Stimulated activated CD8-positive, alpha-beta memory T cell treated with anti-CD3 and anti-CD28 coated beads, Interleukin-7, amount 100 ng/mL, for 4 hours (primary cell): ENCODE results near the gene CDH2.

Experiments used
- DNase-seq, 2 donors: peaks; one replicate each; pipeline ENCODE4 v3.0.0-alpha.2; 2020; ENCODE audit warnings: low read depth in 2 of 2

Gene CDH2

DNA sequence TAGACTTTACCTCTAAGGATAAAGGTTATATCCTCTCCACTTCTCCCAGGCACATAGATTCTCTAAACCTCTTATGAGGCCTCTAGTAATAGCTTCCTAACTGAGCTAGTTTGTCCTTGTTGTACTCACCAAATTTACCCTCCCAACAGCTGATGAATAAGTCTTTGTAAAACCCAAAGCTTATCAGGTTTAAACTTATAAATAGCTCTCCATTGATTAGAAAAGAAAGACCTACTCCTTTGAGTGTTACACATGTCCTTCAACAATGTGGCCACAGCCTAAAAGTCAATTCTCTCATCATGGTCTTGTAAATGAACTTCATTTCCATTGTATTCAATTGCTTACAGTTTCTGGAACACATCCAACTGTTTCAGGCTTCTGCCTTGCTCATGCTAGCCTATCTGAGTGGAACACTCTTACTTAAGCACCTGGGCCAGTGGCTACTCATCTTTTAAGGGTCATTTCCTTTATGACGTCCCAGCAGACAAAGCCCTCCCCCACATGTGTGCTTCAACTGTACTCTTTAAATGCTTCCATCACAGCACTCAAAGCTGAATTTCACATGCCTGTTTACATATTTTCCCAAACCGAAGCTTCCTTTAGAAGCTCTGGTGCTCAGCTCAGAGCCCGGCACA is 131.6 kb downstream of the CDH2 start:
- DNase-seq = no peak

DNA sequence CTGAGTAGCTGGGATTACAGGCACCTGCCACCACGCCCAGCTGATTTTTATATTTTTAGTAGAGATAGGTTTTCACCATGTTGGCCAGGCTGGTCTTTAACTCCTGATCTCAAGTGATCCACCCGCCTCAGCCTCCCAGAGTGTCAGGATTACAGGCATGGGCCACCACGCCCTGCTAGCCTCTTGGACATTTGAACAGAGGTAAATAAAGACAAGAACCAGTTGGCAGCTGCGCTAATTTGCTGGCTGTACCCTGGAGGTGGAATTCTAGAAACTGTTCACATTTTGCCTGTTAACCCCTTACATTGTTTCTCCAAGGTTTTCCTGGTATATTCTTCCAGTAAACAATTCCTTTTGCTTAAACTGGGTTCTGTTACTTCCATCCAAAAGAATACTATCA is 132.9 kb downstream of the CDH2 start:
- DNase-seq = no peak

DNA sequence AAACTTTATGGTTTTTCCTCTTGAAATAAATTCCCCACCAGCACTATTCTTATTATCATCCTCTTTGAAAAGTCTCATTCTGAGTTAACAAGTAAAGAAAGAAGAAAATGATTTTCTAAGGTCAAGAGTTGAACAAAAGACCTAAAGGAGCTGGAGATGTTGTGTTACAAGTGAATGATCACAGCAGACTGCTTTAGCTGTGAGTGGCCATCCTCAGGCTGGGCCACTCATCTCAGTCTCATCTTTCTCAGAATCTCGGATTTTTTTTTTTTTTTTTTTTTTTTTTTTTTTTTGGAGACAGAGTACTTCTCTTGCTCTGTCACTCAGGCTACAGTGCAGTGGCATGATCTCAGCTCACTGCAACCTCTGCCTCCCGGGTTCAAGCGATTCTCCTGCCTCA is 133.3 kb downstream of the CDH2 start:
- DNase-seq = no peak

DNA sequence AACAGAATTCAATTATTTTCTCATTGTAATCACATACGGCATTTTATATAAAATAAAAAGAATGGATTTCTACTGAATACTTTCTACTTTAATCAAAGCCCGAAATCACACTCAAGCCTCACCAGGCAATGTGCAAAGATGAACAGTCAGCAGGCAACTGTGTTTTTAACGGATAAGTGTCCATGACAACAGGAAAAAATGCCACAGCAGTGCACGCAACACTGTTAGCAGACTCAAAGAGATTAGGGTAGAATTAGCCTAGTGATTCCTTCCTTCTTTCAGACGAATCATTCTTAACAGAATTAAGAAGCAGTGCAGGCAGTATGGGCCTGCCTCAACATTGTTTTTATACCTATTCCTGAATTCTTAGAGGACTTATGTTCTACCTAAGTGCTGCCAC is 135.6 kb downstream of the CDH2 start:
- no peak for DNase-seq

DNA sequence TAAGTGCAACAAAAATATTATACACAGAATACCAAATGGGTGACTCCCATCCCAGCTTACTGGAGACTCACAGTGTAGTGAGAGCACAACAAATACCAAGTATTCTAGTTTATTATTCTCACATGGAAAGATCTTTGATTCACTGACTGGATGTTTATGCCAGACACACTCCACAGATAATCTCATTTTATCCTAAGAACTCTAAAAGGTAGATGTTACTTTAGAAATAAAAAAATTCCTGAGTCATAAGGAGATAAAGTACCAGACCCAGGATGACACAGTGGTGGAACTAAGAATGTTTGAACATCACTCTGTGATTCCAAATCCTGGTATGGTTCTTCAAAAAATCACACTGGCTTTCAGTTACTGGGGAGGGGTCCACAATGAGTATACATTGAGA is 136.2 kb downstream of the CDH2 start:
- no peak for DNase-seq

DNA sequence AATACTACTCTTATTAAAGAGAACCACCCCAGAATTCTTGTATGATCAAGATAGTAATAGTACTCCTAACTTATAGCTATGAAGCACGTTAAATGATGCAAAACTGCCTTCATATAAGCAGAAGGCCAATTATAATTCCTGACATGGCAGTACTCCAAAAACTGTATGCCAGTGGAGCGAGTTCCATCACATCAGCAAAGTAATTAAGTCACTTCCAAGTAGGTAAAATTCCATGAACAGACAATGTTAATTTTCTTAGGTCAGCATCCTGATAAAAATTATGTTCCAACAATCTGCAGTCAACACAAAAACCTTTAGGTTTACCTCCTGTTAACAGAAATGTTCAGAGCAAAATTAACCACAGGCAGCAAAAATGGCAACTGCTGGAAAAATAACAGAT is 136.7 kb downstream of the CDH2 start:
- DNase-seq = no peak

DNA sequence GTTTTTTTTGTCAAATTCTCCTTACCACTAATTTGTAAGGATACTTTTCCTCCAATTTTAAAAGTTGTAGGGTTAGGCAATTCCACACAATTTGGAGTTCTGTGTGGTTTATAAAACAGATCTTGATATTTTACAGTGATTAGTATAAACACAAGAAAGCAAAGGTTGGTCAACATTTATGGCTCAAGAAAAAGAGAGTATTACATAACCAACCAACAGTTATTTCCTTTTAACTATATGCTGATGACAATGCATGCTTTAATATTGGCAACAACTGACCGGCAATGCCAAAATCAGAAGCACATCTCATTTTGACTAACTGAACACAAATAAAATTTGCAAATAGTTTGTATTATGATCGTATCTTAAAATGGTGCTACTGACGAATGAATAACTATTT is 137.2 kb downstream of the CDH2 start:
- no peak for DNase-seq

DNA sequence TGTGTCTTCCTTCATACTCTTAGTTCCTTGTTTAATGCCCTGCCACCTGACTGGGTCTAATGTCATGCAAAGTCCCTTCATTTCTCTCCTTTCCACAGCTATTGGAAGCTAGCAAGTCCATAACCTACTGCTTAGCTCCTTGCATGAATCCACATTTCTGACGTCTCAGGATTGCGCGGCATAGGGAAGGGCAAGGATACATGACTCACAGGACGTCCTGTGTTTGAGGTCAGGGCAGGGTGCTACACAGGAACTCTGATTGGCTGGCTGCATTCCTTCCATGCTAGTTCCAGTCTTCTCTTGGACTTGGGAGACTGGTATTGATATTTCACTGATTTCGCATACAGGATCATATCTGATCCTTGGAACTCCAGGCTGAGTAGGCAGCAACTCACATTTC is 137.9 kb downstream of the CDH2 start:
- DNase-seq = no peak

DNA sequence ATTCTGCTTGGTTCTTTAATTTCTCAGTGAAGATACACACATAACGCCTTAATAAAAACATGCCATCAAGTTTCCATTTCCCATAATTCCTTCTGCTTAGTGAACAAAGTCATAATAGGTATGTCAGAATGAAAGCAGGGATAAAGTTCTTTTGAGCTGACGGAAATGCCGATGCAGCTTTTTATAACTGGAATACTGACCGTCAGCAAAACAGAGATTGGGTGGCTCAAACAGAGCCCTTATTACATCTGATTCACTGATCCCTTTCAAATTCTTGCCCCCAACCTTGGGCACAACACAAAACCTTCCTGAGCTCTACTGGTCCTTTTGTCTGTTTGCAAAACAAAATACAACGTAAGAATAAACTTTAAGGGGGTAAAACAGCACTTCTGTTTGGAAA is 140.4 kb downstream of the CDH2 start:
- no peak for DNase-seq

DNA sequence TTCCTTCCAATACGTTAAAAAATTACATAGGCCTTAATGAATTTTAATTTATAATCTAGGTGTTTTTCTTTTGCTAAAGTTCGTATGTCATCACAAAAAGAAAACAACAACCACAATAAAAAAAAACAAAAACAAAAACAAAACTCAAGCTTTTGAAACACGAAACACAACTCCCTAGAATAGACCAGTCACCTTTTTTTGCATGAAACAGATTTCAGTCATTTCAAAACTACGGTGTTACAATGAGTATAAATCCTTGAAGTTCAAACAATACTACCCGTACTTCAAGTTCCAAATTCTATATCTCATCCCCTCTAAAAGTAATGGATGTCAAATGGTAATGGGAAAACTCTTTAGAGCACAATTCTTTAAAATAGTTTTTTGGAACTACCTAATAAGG is 142.4 kb downstream of the CDH2 start:
- DNase-seq = no peak

DNA sequence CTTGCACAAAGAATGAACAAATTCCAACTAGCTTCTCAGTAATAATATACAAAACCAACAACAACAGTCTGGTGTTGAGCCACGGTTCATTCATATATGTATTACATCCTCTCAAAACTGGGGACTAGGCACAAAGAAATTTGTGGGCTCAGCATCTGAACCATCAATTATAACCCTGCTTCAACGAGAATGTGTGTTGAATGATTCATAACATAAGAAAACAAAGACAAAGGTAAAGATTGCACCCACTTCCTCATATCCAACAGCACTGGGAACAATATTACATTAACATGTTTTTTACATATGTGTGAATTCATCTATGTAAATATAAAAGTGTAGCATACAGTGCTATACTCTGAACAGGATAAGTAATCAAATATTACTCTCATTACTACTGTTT is 144.8 kb downstream of the CDH2 start:
- no peak for DNase-seq

DNA sequence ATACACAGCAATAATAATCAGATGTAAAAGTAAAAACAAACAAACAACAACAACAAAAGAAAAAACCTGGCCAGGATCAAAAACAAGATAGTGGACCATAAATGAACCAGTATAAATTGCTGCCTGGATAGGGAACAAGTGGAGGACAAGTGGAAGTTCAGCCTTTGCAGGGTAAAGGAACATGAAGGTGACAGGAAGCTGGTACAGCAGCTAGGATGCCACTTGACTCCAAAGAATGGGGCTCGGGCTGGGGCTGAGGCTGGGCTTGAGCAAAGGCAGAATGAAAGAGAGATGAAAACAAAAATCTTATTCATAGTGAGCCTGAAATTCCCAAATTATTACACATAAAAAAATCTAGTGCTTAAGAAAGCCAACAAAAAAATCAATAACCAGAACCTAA is 146.5 kb downstream of the CDH2 start:
- no peak for DNase-seq

DNA sequence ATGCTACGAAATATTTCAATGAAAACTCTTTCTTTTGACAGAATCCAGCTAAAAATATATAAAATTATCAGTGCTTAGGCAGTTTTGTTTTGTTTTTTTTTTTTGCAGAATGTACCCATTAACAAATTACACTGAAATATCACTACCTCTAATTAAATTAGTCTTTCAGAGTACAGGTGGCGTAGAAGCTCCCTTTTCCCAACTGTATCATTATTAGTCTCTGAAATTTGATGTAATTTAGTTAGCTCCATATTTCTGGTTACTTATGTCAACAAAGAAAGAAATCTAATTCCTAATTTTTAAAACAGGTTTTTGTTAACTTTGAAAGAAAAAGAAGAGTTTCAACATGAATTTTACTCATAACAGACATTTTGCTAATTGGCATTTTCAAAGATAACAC is 149.2 kb downstream of the CDH2 start:
- DNase-seq = no peak

DNA sequence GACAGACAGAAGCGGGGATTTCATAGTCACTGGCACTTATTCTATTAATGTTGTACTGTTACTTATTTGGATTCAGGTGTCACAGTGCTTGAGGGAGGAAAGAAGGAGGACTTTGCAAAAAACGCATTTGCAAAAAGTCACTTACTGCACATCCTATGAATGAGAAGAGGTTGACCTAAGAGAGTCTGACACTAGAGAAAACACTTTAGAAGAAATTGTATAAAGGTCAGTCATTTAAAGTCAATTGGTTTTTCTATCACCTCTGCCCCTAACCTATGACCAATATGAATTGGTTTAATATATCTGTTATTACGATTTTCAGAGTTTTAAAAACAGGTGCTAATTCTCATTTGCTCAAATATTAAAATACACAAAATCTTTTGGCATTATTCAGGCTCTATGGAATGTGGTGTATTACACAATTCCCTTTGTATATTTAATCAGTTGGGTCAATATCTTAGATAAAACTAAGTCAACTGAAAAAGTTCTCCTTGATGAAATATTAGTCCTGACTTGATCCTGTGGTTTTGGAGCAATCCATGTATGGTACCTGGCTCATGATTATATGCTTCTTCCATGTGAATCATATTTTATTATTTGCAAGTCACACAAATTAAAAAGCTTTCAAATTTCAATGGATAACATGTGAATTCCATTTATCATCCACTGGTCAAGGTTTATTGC is 157.4 kb downstream of the CDH2 start:
- no peak for DNase-seq

DNA sequence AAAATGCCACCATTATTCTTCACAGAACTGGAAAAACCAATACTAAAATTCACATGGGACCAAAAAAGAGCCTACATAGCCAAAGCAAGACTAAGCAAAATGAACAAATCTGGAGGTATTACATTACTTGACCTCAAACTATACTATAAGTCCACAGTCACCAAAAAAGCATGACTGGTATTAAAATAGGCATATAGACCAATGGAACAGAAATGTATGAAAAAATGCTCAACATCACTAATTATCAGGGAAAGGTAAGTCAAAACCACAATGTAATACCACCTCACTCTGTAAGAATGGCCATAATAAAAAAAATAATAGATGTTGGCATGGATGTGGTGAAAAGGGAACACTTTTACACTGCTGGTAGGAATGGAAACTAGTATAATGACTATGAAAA is 158.6 kb downstream of the CDH2 start:
- DNase-seq = no peak

DNA sequence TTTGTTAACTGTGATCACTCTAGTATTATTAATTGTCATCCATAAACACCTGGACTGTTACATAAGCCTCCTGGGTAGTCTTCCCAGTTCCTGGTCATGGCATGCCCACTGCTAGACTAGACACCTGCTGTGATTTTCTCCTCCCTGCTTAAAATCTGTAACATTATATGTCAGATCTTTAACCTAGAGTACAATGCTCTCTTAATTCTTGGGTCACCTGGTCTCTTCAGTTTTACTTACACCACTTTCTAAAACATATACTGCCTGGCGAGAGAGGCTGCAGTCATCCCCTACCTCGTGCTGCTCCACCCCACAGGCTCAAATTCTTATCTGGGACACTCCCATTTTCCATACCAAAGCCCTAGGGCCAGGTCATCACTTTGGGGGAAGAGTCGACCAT is 161.3 kb downstream of the CDH2 start:
- no peak for DNase-seq

DNA sequence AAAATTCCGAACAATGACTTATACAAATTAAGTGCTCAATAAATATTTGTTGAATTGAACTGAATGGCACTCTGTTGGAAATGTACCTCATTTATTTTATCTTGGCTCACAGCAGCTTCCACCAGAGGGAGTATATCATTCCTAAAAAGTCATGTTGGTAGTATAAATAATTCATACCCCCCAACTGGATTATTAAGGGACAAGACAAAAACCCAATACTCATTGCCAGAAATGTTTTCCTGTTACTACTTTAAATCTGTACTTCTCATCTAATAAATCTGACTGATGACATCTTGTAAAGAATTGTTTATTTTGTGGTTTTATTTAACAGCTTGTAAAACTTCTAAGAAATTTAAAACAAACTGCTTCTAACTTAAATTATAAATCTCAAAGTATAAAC is 163.9 kb downstream of the CDH2 start:
- DNase-seq = no peak

DNA sequence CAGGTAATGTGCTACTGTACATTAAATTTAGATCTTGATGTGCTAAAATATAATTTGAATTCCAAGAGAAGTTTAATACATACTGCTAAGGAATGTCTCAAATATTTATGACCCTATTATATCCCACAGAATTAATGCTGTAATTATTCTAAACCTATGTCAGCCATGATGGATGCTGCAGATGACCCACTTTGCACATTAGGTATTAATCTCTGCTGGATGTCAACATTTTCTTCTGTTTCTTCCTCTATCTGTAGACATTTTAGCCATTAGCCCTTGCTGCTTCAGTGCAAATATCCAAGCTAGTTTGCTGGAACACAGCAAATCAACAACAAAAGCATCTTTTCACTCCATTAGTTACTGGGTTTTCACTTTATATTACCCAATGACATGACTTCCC is 164.6 kb downstream of the CDH2 start:
- DNase-seq = no peak

DNA sequence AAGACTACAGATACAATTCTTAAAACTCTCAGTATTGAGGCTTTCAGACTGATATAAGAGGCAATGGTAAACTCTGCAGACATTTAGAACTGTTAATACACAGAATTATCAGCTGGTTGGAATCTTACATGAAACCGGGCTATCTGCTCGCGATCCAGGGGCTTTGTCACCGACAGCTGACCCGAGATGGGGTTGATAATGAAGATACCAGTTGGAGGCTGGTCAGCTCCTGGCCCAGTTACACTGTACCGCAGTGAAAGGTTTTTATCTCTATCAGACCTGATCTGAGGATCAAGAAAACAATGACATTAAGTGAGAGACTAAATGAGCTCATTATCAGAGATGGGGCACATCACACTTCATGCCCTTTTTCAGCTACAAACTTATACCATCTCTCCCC is 167.3 kb downstream of the CDH2 start:
- no peak for DNase-seq

DNA sequence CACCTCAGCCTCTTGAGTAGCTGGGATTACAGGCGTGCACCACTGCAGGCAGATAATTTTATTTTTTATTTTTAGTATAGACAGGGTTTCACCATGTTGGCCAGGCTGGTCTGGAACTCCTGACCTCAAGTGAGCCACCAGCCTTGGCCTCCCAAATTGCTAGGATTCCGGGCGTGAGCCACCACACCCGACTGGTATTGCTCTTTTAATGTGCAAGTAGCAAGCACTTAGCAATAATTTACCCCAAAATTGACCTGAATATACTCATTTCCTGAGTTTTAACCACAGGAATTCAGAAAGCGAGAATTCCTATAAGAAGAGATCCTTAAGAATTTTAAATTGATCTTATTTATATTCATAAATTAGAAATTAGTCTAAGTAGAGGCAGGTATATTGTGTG is 169.1 kb downstream of the CDH2 start:
- no peak for DNase-seq

DNA sequence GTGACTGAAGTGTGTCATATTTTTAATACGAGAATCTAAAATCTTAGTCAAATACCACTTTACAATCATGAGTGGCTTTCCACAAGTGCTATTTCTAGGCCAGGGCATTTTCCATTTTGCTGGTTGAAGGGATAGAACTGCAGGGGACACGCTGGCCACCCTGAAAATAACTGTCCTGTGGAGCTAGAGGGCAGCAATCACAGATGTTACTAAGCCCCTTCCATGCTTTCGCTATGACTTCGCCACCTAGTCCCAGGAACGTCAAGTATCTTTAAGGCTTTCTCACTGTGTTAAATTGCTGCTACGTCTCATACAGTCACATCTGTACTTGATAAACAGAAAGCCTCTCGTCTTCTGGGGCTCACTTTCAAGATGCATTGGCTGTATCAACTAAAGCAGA is 171.8 kb downstream of the CDH2 start:
- DNase-seq = no peak

DNA sequence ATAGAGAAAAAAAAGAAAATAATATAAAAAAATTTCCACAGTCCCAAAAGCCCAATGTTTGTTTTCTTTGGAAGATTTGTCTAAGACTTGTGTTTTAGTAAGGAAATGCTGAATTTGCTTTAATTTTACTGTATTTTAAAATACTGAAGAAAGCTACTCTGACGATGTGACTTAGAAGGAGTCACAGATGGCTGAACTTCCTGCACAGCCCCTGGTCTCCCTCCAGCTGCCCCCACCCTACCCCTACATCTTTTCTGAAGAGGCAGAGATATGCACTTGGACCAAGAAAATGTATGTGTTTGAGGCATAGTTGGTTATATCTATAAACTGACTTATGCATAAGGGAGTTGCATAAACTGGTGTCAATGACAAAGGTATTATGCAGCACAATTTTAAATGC is 172.3 kb downstream of the CDH2 start:
- no peak for DNase-seq

DNA sequence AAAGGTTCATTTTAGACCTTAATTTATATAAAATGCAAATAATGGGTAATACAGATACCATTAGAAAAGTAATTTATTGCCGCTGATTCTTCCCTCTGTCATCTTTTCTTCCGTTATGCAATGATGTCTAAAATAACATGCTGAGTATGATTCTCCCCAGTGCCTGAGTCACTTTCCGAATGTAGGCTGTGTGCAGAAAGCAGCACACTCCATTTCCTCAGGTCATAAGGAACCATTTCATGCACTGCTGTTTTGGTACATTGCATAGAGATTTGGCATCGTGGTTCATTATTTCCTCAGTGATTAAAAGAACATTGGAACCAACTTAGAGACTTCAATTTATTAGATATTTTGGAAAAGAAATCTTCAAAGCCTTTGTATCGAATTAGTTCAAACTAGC is 173.5 kb downstream of the CDH2 start:
- DNase-seq = no peak

DNA sequence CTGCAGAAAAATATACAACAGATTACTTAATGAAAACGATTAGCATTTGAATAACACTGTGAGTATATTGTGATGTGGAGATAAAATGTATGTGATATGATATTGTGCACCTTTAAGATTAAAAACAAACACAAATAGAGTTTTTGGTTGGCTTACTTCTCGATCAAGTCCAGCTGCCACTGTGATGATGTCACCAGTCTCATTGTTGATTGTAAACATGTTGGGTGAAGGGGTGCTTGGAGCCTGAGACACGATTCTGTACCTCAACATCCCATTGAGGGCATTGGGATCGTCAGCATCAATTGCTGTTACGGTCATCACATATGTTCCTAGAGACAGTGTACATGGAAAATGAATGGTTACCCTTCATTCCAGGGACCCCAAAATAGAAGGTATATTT is 174.1 kb downstream of the CDH2 start:
- DNase-seq = no peak
